ENCODE measurements around the gene IQCE.

DNA sequence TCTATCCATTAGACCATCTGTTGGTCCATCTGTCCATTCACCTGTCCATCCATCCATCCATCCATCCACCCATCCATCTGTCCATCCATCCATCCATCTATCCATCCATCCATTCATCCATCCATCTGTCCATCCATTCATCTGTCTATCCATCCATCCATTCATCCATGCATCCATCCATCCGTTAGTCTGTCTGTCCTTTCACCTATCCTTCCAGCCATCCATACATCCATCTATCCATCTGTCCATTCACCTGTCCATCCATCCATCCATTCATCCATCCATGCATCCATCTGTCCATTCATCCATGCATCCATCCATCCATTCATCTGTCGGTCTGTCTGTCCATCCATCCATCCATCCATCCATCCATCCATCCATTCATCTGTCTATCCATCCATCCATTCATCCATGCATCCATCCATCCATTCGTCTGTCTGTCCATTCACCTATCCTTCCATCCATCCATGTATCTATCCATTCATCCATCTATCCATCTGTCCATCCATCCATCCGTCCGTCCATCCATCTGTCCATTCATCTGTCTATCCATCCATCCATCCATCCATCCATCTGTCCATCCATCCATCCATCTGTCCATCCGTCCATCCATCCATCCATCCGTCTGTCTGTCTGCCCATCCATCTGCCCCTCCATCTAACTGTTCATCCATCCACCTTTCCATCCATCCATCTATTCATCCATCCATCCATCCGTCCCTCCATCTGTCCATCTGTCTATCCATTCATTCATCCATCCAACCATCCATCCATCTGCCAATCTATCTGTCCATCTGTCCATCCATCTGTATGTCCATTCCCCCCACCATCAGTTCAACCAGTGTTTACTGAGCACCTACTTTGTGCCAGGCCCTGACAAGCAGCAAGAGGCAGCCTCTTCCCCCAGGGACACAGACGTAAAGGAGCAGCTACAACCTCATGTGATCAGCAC is 44.0 kb upstream of the IQCE start:
- TF ChIP-seq, protein P1, sequence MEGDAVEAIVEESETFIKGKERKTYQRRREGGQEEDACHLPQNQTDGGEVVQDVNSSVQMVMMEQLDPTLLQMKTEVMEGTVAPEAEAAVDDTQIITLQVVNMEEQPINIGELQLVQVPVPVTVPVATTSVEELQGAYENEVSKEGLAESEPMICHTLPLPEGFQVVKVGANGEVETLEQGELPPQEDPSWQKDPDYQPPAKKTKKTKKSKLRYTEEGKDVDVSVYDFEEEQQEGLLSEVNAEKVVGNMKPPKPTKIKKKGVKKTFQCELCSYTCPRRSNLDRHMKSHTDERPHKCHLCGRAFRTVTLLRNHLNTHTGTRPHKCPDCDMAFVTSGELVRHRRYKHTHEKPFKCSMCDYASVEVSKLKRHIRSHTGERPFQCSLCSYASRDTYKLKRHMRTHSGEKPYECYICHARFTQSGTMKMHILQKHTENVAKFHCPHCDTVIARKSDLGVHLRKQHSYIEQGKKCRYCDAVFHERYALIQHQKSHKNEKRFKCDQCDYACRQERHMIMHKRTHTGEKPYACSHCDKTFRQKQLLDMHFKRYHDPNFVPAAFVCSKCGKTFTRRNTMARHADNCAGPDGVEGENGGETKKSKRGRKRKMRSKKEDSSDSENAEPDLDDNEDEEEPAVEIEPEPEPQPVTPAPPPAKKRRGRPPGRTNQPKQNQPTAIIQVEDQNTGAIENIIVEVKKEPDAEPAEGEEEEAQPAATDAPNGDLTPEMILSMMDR (IDR thresholded peaks at IDR 0.05 in 2 of 3, conservative IDR thresholded peaks at IDR 0.05 in 1 of 3; ENCODE audit: borderline replicate concordance in 1 of 3, insufficient read depth in 1 of 3, low read depth in 2 of 3, low read length in 2 of 3), result no peak
- TF ChIP-seq RAD21 (IDR thresholded peaks at IDR 0.05; ENCODE audit: low read depth), result no peak
- no peak for TF ChIP-seq POLR2AphosphoS5 (IDR thresholded peaks at IDR 0.05; ENCODE audit: low read depth, low read length)
- no peak for TF ChIP-seq EZH2phosphoT487 (IDR thresholded peaks at IDR 0.05; ENCODE audit: borderline replicate concordance)
- TF ChIP-seq YY1 (IDR thresholded peaks at IDR 0.05; ENCODE audit: extremely low read depth, insufficient replicate concordance, low read depth, low read length), result no peak
- TF ChIP-seq POLR2A (IDR thresholded peaks at IDR 0.05; ENCODE audit: borderline replicate concordance, extremely low read depth, insufficient read depth, insufficient read length), result no peak
- no peak for TF ChIP-seq MAX (IDR thresholded peaks at IDR 0.05)
- TF ChIP-seq SIN3A (IDR thresholded peaks at IDR 0.05; ENCODE audit: low read depth), result no peak
- TF ChIP-seq EZH2 (IDR thresholded peaks at IDR 0.05), result no peak
- no peak for TF ChIP-seq ELF1 (IDR thresholded peaks at IDR 0.05; ENCODE audit: borderline replicate concordance, low read depth)
- no peak for TF ChIP-seq EGR1 (IDR thresholded peaks at IDR 0.05; ENCODE audit: low read depth)
